Esophagus squamous epithelium (tissue), 4 donors: ENCODE results near the gene EHD3.

ENCODE experiments used
- CTCF ChIP-seq, 6 experiments: fragments of 450-650 bp in 4 of 6; fragments of 200-600 bp in 2 of 6; sonication (generic) in 2 of 6; IDR thresholded peaks; one replicate each; pipeline ENCODE4 v1.5.1; 2016 to 2019; ENCODE audit warnings: antibody characterized with exemption in 6 of 6, mild to moderate bottlenecking in 4 of 6, moderate library complexity in 4 of 6
- POLR2A ChIP-seq, 4 donors: fragments of 450-650 bp; IDR thresholded peaks; one replicate each; pipeline ENCODE4 v1.6.1; 2017; ENCODE audit warnings: antibody characterized with exemption in 4 of 4, mild to moderate bottlenecking in 4 of 4, moderate library complexity in 3 of 4

GRCh38 chr2:31234683-31235503 lies 941 bp downstream of the EHD3 start:
- no peak for TF ChIP-seq CTCF (IDR thresholded peaks at IDR 0.05)
- no peak for TF ChIP-seq POLR2A (IDR thresholded peaks at IDR 0.05)
